GM23338 (cell line): ENCODE measurements around the gene CROCC2. TPM values are rescaled to one million over a fixed set of nuclear protein-coding genes. Genes with fewer than 3 reads are reported as not detected.

Experiments used
- ATAC-seq: fragments of 200-7000 bp; cut with Tn5 transposase; 3 replicates; pipeline ENCODE4 v1.9.1; 2020
- DNase-seq: peaks from one replicate; pipeline ENCODE4 v3.0.0-alpha.2; 2015; ENCODE audit warnings: low spot score
- H2AFZ ChIP-seq: fragments of 200-600 bp; sonication (generic); 2 replicates; pipeline ENCODE4 v1.8.0; 2016; ENCODE audit warnings: antibody characterized with exemption, mild to moderate bottlenecking, moderate library complexity
- H3F3A ChIP-seq: fragments of 200-600 bp; sonication (generic); replicated peaks from 2 replicates; pipeline ENCODE4 v1.8.0; 2017; ENCODE audit warnings: antibody characterized with exemption, mixed run types, low read depth
- H3K27ac ChIP-seq: fragments of 200-600 bp; sonication (generic); 2 replicates; pipeline ENCODE4 v1.6.1; 2016; ENCODE audit warnings: low read depth
- H3K27me3 ChIP-seq: fragments of 200-600 bp; sonication (generic); 2 replicates; pipeline ENCODE4 v1.8.0; 2016; ENCODE audit warnings: mild to moderate bottlenecking, mixed run types, moderate library complexity; ENCODE audit not compliant: insufficient read depth
- H3K36me3 ChIP-seq: fragments of 200-600 bp; sonication (generic); 2 replicates; pipeline ENCODE4 v1.8.0; 2016; ENCODE audit warnings: mild to moderate bottlenecking; ENCODE audit not compliant: insufficient read depth
- H3K4me1 ChIP-seq: fragments of 200-600 bp; sonication (generic); 2 replicates; pipeline ENCODE4 v1.8.0; 2016; ENCODE audit warnings: mild to moderate bottlenecking, moderate library complexity; ENCODE audit not compliant: insufficient read depth
- H3K4me2 ChIP-seq: fragments of 200-600 bp; sonication (generic); 2 replicates; pipeline ENCODE4 v1.7.1; 2017; ENCODE audit warnings: mixed run types
- H3K4me3 ChIP-seq: fragments of 200-600 bp; sonication (generic); 2 replicates; pipeline ENCODE4 v1.6.1; 2016; ENCODE audit warnings: mixed run types
- H3K79me2 ChIP-seq: fragments of 200-600 bp; sonication (generic); replicated peaks from 2 replicates; pipeline ENCODE4 v1.8.0; 2017; ENCODE audit warnings: mild to moderate bottlenecking; ENCODE audit not compliant: insufficient read depth
- H3K9me2 ChIP-seq: fragments of 200-600 bp; sonication (generic); 2 replicates; pipeline ENCODE4 v1.8.0; 2017; ENCODE audit not compliant: insufficient read depth
- H4K20me1 ChIP-seq: fragments of 200-600 bp; sonication (generic); replicated peaks from 2 replicates; pipeline ENCODE4 v1.8.0; 2017; ENCODE audit warnings: mild to moderate bottlenecking; ENCODE audit not compliant: insufficient read depth
- H3K27ac Mint-ChIP-seq: 2 replicates; pipeline ENCODE4 v1.8.0; 2020; ENCODE audit warnings: inconsistent platforms, mild to moderate bottlenecking, moderate library complexity, mixed read lengths
- H3K27me3 Mint-ChIP-seq: 3 replicates; pipeline ENCODE4 v1.8.0; 2022; ENCODE audit warnings: low read depth, mild to moderate bottlenecking, moderate library complexity, mixed read lengths, inconsistent platforms; ENCODE audit not compliant: insufficient read depth, poor library complexity
- H3K36me3 Mint-ChIP-seq: 3 replicates; pipeline ENCODE4 v1.8.0; 2021; ENCODE audit warnings: low read depth, mild to moderate bottlenecking, inconsistent platforms, moderate library complexity, mixed read lengths
- H3K4me1 Mint-ChIP-seq: 3 replicates; pipeline ENCODE4 v1.8.0; 2020; ENCODE audit warnings: mild to moderate bottlenecking, inconsistent platforms, mixed read lengths
- H3K4me3 Mint-ChIP-seq: 3 replicates; pipeline ENCODE4 v1.8.0; 2021; ENCODE audit warnings: moderate library complexity, mild to moderate bottlenecking, inconsistent platforms, mixed read lengths
- H3K9me3 Mint-ChIP-seq: 3 replicates; pipeline ENCODE4 v1.8.0; 2020; ENCODE audit warnings: moderate library complexity, mild to moderate bottlenecking, inconsistent platforms, mixed read lengths
- CREB1 ChIP-seq: fragments of 250-450 bp; sonication (Bioruptor Pico); IDR thresholded peaks from 2 replicates; pipeline ENCODE4 v1.5.0; 2020; ENCODE audit warnings: low read depth, mild to moderate bottlenecking, moderate library complexity
- CTCF ChIP-seq, 2 experiments: fragments of 200-600 bp in 1 of 2; sonication (generic) in 1 of 2; conservative IDR thresholded peaks; 2 replicates each; pipeline versions ENCODE4 v1.5.1 to v1.6.1; 2016 to 2017; ENCODE audit warnings: antibody characterized with exemption in 2 of 2, low read depth in 2 of 2, mild to moderate bottlenecking in 2 of 2, moderate library complexity in 1 of 2
- ETS1 ChIP-seq: IDR thresholded peaks from 2 replicates; pipeline ENCODE4 v1.6.1; 2016; ENCODE audit warnings: antibody characterized with exemption
- EZH2 ChIP-seq: fragments of 200-600 bp; sonication (generic); IDR thresholded peaks from one replicate; pipeline ENCODE4 v1.8.0; 2017; ENCODE audit warnings: antibody characterized with exemption, mild to moderate bottlenecking, low read depth; ENCODE audit not compliant: unreplicated experiment
- EZH2phosphoT487 ChIP-seq: fragments of 200-600 bp; sonication (generic); IDR thresholded peaks from one replicate; pipeline ENCODE4 v1.8.1; 2018; ENCODE audit warnings: antibody characterized with exemption; ENCODE audit not compliant: unreplicated experiment
- JUNB ChIP-seq: IDR thresholded peaks from one replicate; pipeline ENCODE4 v1.6.1; 2016; ENCODE audit warnings: antibody characterized with exemption; ENCODE audit not compliant: unreplicated experiment
- NANOG ChIP-seq: IDR thresholded peaks from 2 replicates; pipeline ENCODE4 v1.6.1; 2016; ENCODE audit warnings: antibody characterized with exemption, borderline replicate concordance
- POLR2AphosphoS5 ChIP-seq: IDR thresholded peaks from 2 replicates; pipeline ENCODE4 v1.6.1; 2016; ENCODE audit warnings: antibody characterized with exemption, low read depth
- REST ChIP-seq: IDR thresholded peaks from one replicate; pipeline ENCODE4 v1.6.1; 2018; ENCODE audit warnings: antibody characterized with exemption; ENCODE audit not compliant: unreplicated experiment
- STAT1 ChIP-seq: IDR thresholded peaks from one replicate; pipeline ENCODE4 v1.6.1; 2016; ENCODE audit warnings: antibody characterized with exemption; ENCODE audit not compliant: unreplicated experiment
- ZNF114 ChIP-seq: fragments of 250-450 bp; sonication (Bioruptor Pico); IDR thresholded peaks from 2 replicates; pipeline ENCODE4 v1.5.0; 2020; ENCODE audit warnings: mild to moderate bottlenecking, moderate library complexity
- ZNF331 ChIP-seq: fragments of 250-450 bp; sonication (Bioruptor Pico); IDR thresholded peaks from 2 replicates; pipeline ENCODE4 v1.5.0; 2020; ENCODE audit warnings: low read depth, mild to moderate bottlenecking, moderate library complexity
- ZNF462 ChIP-seq: fragments of 250-450 bp; sonication (Bioruptor Pico); IDR thresholded peaks from 2 replicates; pipeline ENCODE4 v1.5.0; 2020; ENCODE audit warnings: mild to moderate bottlenecking, moderate library complexity
- polyA plus RNA-seq: library from polyadenylated mRNA; unstranded; fragments of >200 nt; fragmentation: Nextera tagmentation; extraction: Ambion mirVana; gene quantifications from 2 replicates; pipeline ENCODE4 v1.2.1, GENCODE V29; 2016
- total RNA-seq: library from RNA; depleted of rRNA; stranded (reverse); fragments of >200 nt; shearing (Covaris generic); gene quantifications from 2 replicates; pipeline ENCODE4 v1.2.3, GENCODE V29; 2014

The CROCC2 gene
- total and polyA plus RNA-seq, 2 experiments from 2014 or later: not detected

GRCh38 chr2:240922245-240922981 lies 16.3 kb downstream of the CROCC2 start:
- TF ChIP-seq ZNF114 (CRISPR knock-in tag): no peak
- no peak for TF ChIP-seq ZNF462
- TF ChIP-seq EZH2phosphoT487: no peak
- TF ChIP-seq POLR2AphosphoS5: no peak
- TF ChIP-seq REST: no peak
- no peak for TF ChIP-seq ETS1
- TF ChIP-seq ZNF331: no peak
- no peak for TF ChIP-seq CREB1 (CRISPR knock-in tag)
- no peak for TF ChIP-seq CTCF (conservative IDR thresholded peaks at IDR 0.05; ENCODE audit: low read depth in 2 of 2)
- no peak for TF ChIP-seq NANOG
- TF ChIP-seq STAT1: no peak
- no peak for TF ChIP-seq JUNB
- no peak for TF ChIP-seq EZH2
- Histone ChIP-seq H3F3A (no peaks in the 10 kb centered on the region), H3K27me3 (no peaks in the 10 kb centered on the region), H2AFZ (no peak overlapping the region), H4K20me1 (no peaks in the 10 kb centered on the region), H3K36me3 (no peaks in the 10 kb centered on the region), H3K9me2 (no peaks in the 10 kb centered on the region), H3K79me2 (no peaks in the 10 kb centered on the region), H3K4me3 (no peak overlapping the region), H3K4me1 (no peaks in the 10 kb centered on the region), H3K27ac (no peak overlapping the region), H3K4me2 (no peak overlapping the region)
- no peaks in the 10 kb centered on the region for H3K9me3 Mint-ChIP-seq
- 0 out of 3 replicates have a peak, but pooled peaks cover 2% of the 10 kb centered on the region for H3K4me1 Mint-ChIP-seq
- H3K27me3 Mint-ChIP-seq: peaks cover 5% of the 10 kb centered on the region
- DNase-seq (no peak), ATAC-seq (no peak)
- H3K4me3 Mint-ChIP-seq: no peak overlapping the region
- H3K36me3 Mint-ChIP-seq: no peaks in the 10 kb centered on the region
- no peak overlapping the region for H3K27ac Mint-ChIP-seq
